K562 (cell line): ENCODE measurements around the gene ECI1. TPM values are rescaled to one million over a fixed set of nuclear protein-coding genes. Genes with fewer than 3 reads are reported as not detected.

Source experiments
- ETV1 ChIP-seq: fragments of 450-650 bp; conservative IDR thresholded peaks from 2 replicates; pipeline ENCODE4 v1.6.1; 2016; ENCODE audit warnings: missing genetic modification characterization, control low read depth, low read depth, missing compliant biosample characterization
- KDM2B ChIP-seq: fragments of 250-450 bp; sonication (Bioruptor Pico); IDR thresholded peaks from 2 replicates; pipeline ENCODE4 v1.8.0; 2021; ENCODE audit warnings: mild to moderate bottlenecking, moderate library complexity
- MEIS2 ChIP-seq: fragments of 450-650 bp; IDR thresholded peaks from 2 replicates; pipeline ENCODE4 v1.6.1; 2014; ENCODE audit warnings: mild to moderate bottlenecking; ENCODE audit not compliant: partially characterized antibody
- MIER1 ChIP-seq: fragments of 450-650 bp; IDR thresholded peaks from 2 replicates; pipeline ENCODE4 v1.6.1; 2016; ENCODE audit warnings: antibody characterized with exemption, mild to moderate bottlenecking, low read depth
- NBN ChIP-seq: fragments of 450-650 bp; IDR thresholded peaks from 2 replicates; pipeline ENCODE4 v1.6.1; 2016; ENCODE audit warnings: low read depth, mild to moderate bottlenecking
- NCOA2 ChIP-seq, 2 experiments: fragments of 450-650 bp; IDR thresholded peaks; 2 replicates each; pipeline ENCODE4 v1.6.1; 2018; ENCODE audit warnings: mild to moderate bottlenecking in 2 of 2, moderate library complexity in 1 of 2; ENCODE audit not compliant: partially characterized antibody in 2 of 2
- NRF1 ChIP-seq, 2 experiments: fragments of 450-650 bp; IDR thresholded peaks in 1 of 2; conservative IDR thresholded peaks in 1 of 2; 2 replicates each; pipeline ENCODE4 v1.6.1; 2014; ENCODE audit warnings: mild to moderate bottlenecking in 2 of 2
- PPARD ChIP-seq: fragments of 250-450 bp; sonication (Bioruptor Pico); IDR thresholded peaks from 2 replicates; pipeline ENCODE4 v1.8.0; 2022; ENCODE audit warnings: inconsistent platforms, mild to moderate bottlenecking, moderate library complexity
- RFX5 ChIP-seq: IDR thresholded peaks from 2 replicates; pipeline ENCODE4 v1.6.1; 2011; ENCODE audit warnings: low read depth, mild to moderate bottlenecking, improper control_type of control experiment, low read length
- SNIP1 ChIP-seq: fragments of 450-650 bp; IDR thresholded peaks from 2 replicates; pipeline ENCODE4 v1.7.1; 2017; ENCODE audit warnings: low read depth, mild to moderate bottlenecking
- SRSF3 ChIP-seq: fragments of 200-400 bp; formaldehyde crosslinking; IDR thresholded peaks from 2 replicates; pipeline ENCODE4 v1.6.1; 2016; ENCODE audit warnings: mild to moderate bottlenecking, low read length, moderate library complexity; ENCODE audit not compliant: insufficient read depth
- TBL1XR1 ChIP-seq, 2 experiments: IDR thresholded peaks; 2 replicates each; pipeline ENCODE4 v1.6.1; 2012; ENCODE audit warnings: improper control_type of control experiment in 2 of 2, low read length in 2 of 2, mild to moderate bottlenecking in 1 of 2
- TFAM ChIP-seq: fragments of 250-450 bp; sonication (Bioruptor Pico); conservative IDR thresholded peaks from 2 replicates; pipeline ENCODE4 v1.5.0; 2021; ENCODE audit warnings: mild to moderate bottlenecking, moderate library complexity
- TFAP4 ChIP-seq: sonication (generic); formaldehyde crosslinking; IDR thresholded peaks from 2 replicates; pipeline ENCODE4 v1.8.0; 2022; ENCODE audit warnings: missing genetic modification reagents, mild to moderate bottlenecking, moderate library complexity, borderline replicate concordance
- ZFPM2 ChIP-seq: fragments of 250-450 bp; sonication (Bioruptor Pico); IDR thresholded peaks from 2 replicates; pipeline ENCODE4 v1.5.1; 2022; ENCODE audit warnings: mild to moderate bottlenecking
- ZNF146 ChIP-seq: IDR thresholded peaks from one replicate; pipeline ENCODE4 v1.6.1; 2018; ENCODE audit warnings: missing compliant biosample characterization; ENCODE audit not compliant: unreplicated experiment
- ZNF253 ChIP-seq: fragments of 250-450 bp; sonication (Bioruptor Pico); conservative IDR thresholded peaks from 2 replicates; pipeline ENCODE4 v1.6.1; 2021; ENCODE audit warnings: mild to moderate bottlenecking
- ZNF280B ChIP-seq: fragments of 250-450 bp; sonication (Bioruptor Pico); IDR thresholded peaks from 2 replicates; pipeline ENCODE4 v1.5.1; 2021; ENCODE audit warnings: mild to moderate bottlenecking
- ZNF354B ChIP-seq: fragments of 250-450 bp; sonication (Bioruptor Pico); IDR thresholded peaks from 2 replicates; pipeline ENCODE4 v1.4.0; 2020
- ZNF444 ChIP-seq: fragments of 250-450 bp; sonication (Bioruptor Pico); IDR thresholded peaks from 2 replicates; pipeline ENCODE4 v1.4.0; 2020; ENCODE audit warnings: mild to moderate bottlenecking, moderate library complexity
- ZNF717 ChIP-seq: fragments of 250-450 bp; sonication (Bioruptor Pico); IDR thresholded peaks from 2 replicates; pipeline ENCODE4 v1.5.0; 2021
- polyA plus RNA-seq, 8 experiments: library from polyadenylated mRNA; depleted of rRNA in 4 of 8; stranded (reverse) in 5 of 8; unstranded in 3 of 8; fragments of >200 nt; fragmentation: Nextera tagmentation in 2 of 8; fragmentation: Illumina TruSeq in 1 of 8; extraction: Ambion mirVana in 2 of 8; extraction: Trizol in 1 of 8; gene quantifications; 2 replicates each; pipeline versions ENCODE4 v1.2.1 to v1.2.3, GENCODE V29; 2011 to 2014; ENCODE audit warnings: inconsistent platforms in 1 of 8, missing spikeins in 1 of 8
- total RNA-seq, 7 experiments: library from RNA; depleted of rRNA in 6 of 7; stranded (reverse); fragments of >200 nt in 6 of 7; fragmentation: Illumina TruSeq in 2 of 7; extraction: Trizol in 2 of 7; gene quantifications; 2 replicates each; pipeline versions ENCODE4 v1.2.1 to v1.2.3, GENCODE V29; 2011 to 2021; ENCODE audit warnings: low replicate concordance in 1 of 7
- TF ChIP-seq, protein P1 (sequence below): fragments of 450-650 bp; IDR thresholded peaks from 2 replicates; pipeline ENCODE4 v1.6.1; 2018; ENCODE audit warnings: mild to moderate bottlenecking, low read depth; ENCODE audit not compliant: partially characterized antibody
- TF ChIP-seq, protein P2 (sequence below): fragments of 450-650 bp; IDR thresholded peaks from 2 replicates; pipeline ENCODE4 v1.6.1; 2016; ENCODE audit warnings: missing biosample characterization, missing genetic modification characterization

ECI1 gene
- total and polyA plus RNA-seq, 9 of the 15 experiments (the other 6 are each of a cell fraction or from before 2014, with no cell fraction given), result 4.7 to 189 (median 54.0) TPM

GRCh38 chr16:2251296-2252111, at the start of gene ECI1 (continued):
- TF ChIP-seq ETV1 (tag) (peak; percentile 94), ZNF146 (CRISPR knock-in tag) (no peak), ZNF354B (CRISPR knock-in tag) (no peak), TBL1XR1 (IDR thresholded peaks at IDR 0.05; ENCODE audit: low read length in 2 of 2) (peak in 1 of 2 experiments; percentile 27; a peak in 1 of 4 replicates), TFAP4 (CRISPR knock-in tag) (peak; percentile 92), SRSF3 (no peak), ZFPM2 (CRISPR knock-in tag) (no peak), KDM2B (CRISPR knock-in tag) (peak; percentile 46; the same call in 1 of the 2 replicates), NRF1 (conservative IDR thresholded peaks at IDR 0.05 in 1 of 2, IDR thresholded peaks at IDR 0.05 in 1 of 2) (peak; percentile 83 to 86), ZNF717 (CRISPR knock-in tag) (no peak), RFX5 (no peak), PPARD (no peak), ZNF280B (no peak), MIER1 (no peak), ZNF253 (no peak), NBN (no peak; the same call in 1 of the 2 replicates), ZNF444 (CRISPR knock-in tag) (no peak), SNIP1 (no peak), TFAM (CRISPR knock-in tag) (no peak), NCOA2 (IDR thresholded peaks at IDR 0.05; ENCODE audit: partially characterized antibody in 2 of 2) (no peak), MEIS2 (no peak)
- TF ChIP-seq, protein P1, sequence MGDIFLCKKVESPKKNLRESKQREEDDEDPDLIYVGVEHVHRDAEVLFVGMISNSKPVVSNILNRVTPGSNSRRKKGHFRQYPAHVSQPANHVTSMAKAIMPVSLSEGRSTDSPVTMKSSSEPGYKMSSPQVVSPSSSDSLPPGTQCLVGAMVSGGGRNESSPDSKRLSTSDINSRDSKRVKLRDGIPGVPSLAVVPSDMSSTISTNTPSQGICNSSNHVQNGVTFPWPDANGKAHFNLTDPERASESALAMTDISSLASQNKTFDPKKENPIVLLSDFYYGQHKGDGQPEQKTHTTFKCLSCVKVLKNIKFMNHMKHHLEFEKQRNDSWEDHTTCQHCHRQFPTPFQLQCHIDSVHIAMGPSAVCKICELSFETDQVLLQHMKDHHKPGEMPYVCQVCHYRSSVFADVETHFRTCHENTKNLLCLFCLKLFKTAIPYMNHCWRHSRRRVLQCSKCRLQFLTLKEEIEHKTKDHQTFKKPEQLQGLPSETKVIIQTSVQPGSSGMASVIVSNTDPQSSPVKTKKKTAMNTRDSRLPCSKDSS, result no peak
- TF ChIP-seq, protein P2, sequence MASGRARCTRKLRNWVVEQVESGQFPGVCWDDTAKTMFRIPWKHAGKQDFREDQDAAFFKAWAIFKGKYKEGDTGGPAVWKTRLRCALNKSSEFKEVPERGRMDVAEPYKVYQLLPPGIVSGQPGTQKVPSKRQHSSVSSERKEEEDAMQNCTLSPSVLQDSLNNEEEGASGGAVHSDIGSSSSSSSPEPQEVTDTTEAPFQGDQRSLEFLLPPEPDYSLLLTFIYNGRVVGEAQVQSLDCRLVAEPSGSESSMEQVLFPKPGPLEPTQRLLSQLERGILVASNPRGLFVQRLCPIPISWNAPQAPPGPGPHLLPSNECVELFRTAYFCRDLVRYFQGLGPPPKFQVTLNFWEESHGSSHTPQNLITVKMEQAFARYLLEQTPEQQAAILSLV, result no peak
